ENCODE data around the gene RAI1.

DNA sequence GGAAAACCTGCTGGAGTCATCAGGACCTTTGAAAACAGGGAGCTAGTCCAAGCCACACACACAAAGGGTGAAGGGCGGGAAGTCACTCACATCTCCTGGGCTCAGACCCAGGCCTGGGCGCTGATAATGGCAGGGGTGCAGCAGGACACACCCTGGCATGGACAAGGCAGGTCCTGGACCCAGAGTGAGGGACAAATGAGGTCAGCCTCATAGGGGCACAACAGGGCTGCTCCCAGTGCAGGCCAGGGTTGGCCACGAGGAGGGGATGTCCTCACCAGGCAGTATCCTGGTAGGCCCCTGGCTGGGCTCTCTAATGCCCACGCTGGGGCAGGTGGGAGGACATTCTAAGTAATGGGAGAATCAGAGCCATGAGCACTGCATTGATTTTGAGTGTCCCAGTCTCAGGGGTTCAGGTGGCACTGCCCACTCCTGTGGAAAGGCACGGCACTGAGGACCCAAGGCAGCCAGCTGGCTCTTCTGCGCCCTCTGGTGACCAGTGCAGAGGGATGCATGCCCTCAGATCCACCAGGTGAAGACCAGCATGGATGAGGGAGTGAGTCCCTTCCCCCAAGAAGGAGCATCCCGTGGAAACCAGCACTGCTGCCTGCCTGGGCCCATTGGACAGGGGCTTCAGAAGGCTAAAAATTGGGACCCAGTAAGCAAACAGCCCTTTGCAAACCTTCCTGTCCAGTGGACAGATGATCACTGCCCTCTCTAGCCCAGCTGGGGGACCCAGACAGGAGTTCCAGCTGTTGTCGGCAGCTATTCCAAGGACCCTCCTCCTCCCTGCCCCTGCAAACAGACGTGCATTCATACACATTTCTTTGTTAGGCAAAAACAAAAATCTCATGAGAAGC, 178.9 kb downstream of the RAI1 start:
- TF ChIP-seq TEAD2 (CRISPR knock-in tag; IDR thresholded peaks at IDR 0.05) = no peak
- no peak for TF ChIP-seq ZNF629 (CRISPR knock-in tag; conservative IDR thresholded peaks at IDR 0.05)

All from HepG2 (cell line).